GM19043 (cell line): Measurements from ENCODE around the gene LRCH1.
"Not testable (repeated sequence)": the region's sequence is repeated elsewhere in the genome, so short reads cannot be mapped to it uniquely, and the experiment has no call there.

Source experiments
- ATAC-seq: cut with Tn5 transposase; IDR thresholded peaks from one replicate; pipeline ENCODE4 v1.9.1; 2021; ENCODE audit warnings: low read depth; ENCODE audit not compliant: unreplicated experiment

LRCH1 gene

GRCh38 chr13:46738766-46739165, 185.8 kb downstream of the LRCH1 start:
- no peak for ATAC-seq

- ATAC-seq = no peak
Observed at GRCh38 chr13:46739447-46740098, 186.6 kb downstream of the LRCH1 start.

- no peak for ATAC-seq
Observed at GRCh38 chr13:46743191-46743590, 190.2 kb downstream of the LRCH1 start.

GRCh38 chr13:46745062-46745461, 192.1 kb downstream of the LRCH1 start:
- ATAC-seq = no peak

GRCh38 chr13:46745706-46746105, 192.7 kb downstream of the LRCH1 start:
- no peak for ATAC-seq

- no peak for ATAC-seq
Observed at GRCh38 chr13:46747031-46747820, 194.3 kb downstream of the LRCH1 start.

- ATAC-seq = no peak
Observed at GRCh38 chr13:46748300-46748699, 195.3 kb downstream of the LRCH1 start.

- ATAC-seq = no peak
Observed at GRCh38 chr13:46749951-46750350, 197.0 kb downstream of the LRCH1 start.

- ATAC-seq = peak; percentile 71
Observed at GRCh38 chr13:46751811-46752635, 199.1 kb downstream of the LRCH1 start.

GRCh38 chr13:46753137-46753536, 200.2 kb downstream of the LRCH1 start:
- ATAC-seq = no peak

- no peak for ATAC-seq
Observed at GRCh38 chr13:46753917-46754316, 200.9 kb downstream of the LRCH1 start.

- no peak for ATAC-seq
Observed at GRCh38 chr13:46754812-46755211, 201.8 kb downstream of the LRCH1 start.

GRCh38 chr13:46755508-46755907, 202.5 kb downstream of the LRCH1 start:
- ATAC-seq = not testable (repeated sequence)

GRCh38 chr13:46756977-46757376, 204.0 kb downstream of the LRCH1 start:
- ATAC-seq = no peak

GRCh38 chr13:46757640-46758039, 204.7 kb downstream of the LRCH1 start:
- ATAC-seq = no peak

- ATAC-seq = no peak
Observed at GRCh38 chr13:46759846-46760245, 206.9 kb downstream of the LRCH1 start.

- ATAC-seq = no peak
Observed at GRCh38 chr13:46761174-46761573, 208.2 kb downstream of the LRCH1 start.

- no peak for ATAC-seq
Observed at GRCh38 chr13:46761866-46762265, 208.9 kb downstream of the LRCH1 start.

- ATAC-seq = not testable (repeated sequence)
Observed at GRCh38 chr13:46769925-46770324, 217.0 kb downstream of the LRCH1 start.

GRCh38 chr13:46771693-46772092, 218.7 kb downstream of the LRCH1 start:
- no peak for ATAC-seq

- ATAC-seq = no peak
Observed at GRCh38 chr13:46773541-46773940, 220.6 kb downstream of the LRCH1 start.
